GM21529 (cell line): ENCODE measurements around the gene LUC7L.
A peak's percentile ranks its signal among the peaks of the same experiment; 100 is the strongest.
"Not testable (repeated sequence)": the region's sequence is repeated elsewhere in the genome, so short reads cannot be mapped to it uniquely, and the experiment has no call there.

Source experiments
- ATAC-seq: cut with Tn5 transposase; IDR thresholded peaks from one replicate; pipeline ENCODE4 v1.9.1; 2021; ENCODE audit not compliant: unreplicated experiment

The LUC7L gene, protein sequence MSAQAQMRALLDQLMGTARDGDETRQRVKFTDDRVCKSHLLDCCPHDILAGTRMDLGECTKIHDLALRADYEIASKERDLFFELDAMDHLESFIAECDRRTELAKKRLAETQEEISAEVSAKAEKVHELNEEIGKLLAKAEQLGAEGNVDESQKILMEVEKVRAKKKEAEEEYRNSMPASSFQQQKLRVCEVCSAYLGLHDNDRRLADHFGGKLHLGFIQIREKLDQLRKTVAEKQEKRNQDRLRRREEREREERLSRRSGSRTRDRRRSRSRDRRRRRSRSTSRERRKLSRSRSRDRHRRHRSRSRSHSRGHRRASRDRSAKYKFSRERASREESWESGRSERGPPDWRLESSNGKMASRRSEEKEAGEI

DNA sequence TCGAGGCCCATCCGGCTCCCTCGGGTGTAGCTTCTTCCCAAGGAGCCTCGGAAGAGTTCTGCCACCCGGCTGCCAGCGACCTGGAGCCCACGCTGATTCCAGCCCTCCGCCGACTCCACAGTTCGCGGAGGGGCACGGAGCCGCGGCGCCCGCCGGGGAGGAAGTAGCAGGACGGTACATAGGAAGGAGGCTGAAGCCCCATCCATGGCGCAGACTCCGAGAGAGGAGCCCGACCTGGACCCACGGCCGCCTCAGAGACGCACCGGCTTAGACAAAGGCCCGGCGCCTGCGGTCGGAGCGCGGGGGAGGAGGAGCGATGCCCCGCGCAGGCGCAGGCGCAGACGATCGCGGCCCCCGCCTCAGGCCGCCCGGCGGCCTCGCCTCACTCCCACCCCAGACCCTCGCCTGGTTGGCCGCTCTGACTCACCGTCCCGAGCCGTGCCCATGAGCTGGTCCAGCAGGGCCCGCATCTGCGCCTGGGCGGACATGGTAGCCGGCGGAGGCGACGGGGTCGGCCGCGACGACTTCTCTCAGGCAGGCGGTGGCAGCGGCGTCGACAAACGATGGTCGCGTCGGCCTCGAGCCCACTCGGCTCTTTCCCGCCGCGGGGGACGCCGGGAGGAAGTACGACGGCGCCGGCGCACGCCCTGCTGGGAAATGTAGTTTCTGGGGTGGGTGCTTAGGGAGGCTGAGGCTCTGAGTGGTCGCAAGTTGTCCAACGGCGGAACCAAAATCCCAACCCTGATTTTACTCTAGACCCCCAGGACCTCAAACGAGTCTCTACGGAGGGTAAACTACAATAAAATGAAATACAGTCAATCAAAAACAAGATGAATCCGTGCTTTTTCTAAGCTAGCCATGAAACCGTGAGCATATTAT lies at the start of gene LUC7L:
Gene LUC7L (minus strand): TSS at position 598 of the 879 bp plus-strand sequence. CDS start 110 bp downstream, at position 488.
- ATAC-seq = peak; percentile 78

DNA sequence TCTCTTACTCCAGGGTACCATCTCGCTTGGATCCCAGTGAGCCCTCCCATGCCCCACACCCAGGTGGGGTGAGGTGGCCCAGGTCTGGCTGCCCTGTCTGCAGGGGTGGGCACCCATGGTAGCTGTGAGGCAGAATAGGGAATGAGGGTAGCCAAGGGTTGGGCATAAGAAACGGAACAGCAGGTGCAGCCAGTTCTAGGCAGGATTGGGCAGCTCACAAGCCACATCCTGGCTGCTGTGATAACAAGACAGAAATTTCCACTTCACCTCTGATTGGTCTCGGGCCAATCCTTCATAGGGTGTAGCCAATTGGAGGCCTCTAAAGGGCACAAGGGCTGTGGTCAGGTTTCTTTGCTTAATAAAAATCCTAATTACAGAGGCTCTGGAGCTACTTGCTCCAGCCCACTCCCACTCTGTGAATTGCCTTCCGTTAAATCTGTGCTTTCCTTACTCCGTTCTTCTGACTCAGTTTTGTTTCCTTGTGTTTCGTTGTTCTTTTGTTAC lies 49.7 kb upstream of the LUC7L start:
- no peak for ATAC-seq

DNA sequence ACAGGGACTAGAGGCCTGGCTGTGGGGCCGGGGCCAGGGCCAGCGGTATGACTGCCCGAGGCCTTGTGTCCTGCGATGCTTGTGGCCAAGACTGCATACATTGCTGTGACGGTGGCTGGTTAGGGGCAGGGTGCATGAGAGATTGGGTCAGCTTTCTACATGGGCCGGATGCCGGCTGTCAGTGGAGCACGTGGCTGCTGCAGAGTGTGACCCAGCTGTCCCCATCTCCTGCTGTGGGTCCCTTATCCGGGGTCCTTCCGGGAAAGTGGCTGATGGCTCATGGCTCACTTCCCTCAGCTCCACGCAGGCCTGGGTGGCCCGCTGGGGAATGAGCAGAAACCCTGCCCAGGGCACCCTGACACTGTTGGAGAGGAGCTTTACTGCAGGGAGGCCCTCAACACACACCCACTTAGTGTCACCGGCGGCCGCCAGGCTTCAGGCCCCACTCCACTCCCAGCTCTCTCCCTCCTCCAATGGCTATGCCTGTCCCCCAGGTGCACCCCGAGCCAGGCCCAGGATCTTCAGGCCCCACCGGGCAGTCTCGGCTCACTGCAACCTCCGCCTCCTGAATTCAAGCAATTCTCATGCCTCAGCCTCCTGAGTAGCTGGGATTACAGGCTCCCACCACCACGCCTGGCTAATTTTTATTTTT lies 47.3 kb upstream of the LUC7L start:
- no peak for ATAC-seq

DNA sequence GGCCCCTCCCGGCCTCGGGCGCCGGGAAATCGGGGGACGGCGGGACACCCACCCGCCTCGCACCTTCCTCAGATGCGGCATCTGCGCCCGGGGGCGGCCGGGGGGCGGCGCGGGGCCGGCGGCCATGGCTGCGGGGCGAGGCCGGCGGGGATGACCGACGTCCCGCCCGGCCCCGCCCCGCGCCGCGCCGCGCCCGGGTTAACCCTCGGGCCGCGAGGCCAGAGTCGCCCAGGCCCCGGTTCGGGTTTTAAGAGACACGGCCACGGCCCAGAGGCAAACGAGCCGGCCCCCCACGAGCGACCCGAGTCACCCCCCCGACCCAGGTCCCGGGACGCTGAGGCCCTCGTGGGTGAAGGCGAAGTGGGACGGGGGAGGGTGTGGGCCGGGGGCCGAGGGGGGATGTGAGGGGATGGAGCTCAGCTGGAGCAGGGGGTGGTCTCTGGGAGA lies 46.6 kb upstream of the LUC7L start, which contains the start of gene RGS11:
Gene RGS11 (minus strand): TSS at position 159 of the 447 bp plus-strand sequence. CDS start 33 bp downstream, at position 126.
- ATAC-seq = no peak

DNA sequence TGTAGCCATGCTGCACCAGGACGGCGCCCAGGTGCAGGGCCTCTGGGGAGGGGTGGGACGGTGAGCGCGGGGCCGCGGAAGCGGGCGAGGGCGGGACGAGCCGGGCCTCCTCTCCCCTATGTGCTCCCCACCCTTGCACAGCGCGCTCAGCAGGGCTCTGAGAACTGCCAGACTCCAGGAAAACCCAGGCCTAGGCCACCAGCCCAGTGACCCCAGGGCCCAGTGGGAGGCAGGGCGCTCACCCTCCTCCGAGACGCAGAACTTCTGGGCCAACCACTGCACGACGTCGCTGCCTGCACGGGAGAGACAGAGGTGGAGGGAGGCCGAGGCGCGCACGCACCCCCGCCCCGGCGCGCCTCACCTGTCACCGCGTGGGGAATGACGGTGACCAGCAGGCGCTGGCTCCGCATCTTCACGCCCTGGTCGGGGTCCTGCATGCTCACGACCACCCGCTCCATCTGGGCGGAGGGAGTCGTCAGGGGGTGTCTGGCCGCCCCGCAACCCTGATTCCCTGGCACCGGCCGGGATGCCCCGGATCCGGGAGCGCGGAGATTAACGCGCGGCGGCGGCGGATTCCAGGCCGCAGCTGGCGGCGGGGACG lies 45.9 kb upstream of the LUC7L start:
- ATAC-seq = no peak

DNA sequence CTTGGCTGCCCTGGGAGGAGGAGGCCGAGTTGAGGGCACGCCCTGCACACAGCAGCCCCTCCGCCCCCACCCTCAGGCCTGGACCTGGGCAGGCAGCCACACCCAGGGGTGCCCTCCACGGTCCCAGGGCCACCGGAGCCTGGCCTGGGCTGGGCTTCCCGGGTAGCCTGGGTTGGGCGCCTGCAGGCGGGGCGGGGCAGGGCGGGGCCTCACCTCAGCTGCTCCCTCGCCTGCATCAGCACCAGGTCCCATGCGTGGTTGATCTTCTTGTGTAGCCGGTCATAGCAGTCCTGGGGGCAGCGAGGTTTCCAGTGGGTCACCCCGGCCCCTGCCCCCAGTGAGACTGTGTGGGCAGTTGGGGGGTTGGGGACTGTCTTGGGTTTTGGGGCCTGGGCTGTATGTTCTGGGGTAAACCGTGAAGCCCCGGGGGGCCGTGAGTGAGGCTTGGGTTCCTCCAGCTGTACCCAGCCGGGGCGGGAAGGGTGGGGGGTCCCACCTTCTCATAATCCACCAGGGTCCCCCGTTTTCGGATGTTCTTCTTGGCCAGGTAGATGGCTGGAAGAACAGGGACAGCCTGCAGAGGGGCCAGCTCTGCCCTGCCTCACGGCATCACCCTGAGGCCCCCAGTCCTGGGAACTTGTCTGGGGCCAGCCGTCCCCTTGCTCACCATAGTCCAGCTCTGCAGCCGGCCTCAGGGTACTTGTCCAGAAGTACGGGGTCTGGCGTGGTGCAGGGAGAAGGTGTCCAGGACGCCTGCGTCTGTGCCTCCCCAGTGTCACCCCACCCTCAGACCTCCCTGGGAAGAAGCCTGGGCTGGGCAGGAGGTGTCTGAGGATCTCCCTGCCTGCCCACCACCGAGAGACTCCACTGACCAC lies 44.5 kb upstream of the LUC7L start:
- no peak for ATAC-seq

DNA sequence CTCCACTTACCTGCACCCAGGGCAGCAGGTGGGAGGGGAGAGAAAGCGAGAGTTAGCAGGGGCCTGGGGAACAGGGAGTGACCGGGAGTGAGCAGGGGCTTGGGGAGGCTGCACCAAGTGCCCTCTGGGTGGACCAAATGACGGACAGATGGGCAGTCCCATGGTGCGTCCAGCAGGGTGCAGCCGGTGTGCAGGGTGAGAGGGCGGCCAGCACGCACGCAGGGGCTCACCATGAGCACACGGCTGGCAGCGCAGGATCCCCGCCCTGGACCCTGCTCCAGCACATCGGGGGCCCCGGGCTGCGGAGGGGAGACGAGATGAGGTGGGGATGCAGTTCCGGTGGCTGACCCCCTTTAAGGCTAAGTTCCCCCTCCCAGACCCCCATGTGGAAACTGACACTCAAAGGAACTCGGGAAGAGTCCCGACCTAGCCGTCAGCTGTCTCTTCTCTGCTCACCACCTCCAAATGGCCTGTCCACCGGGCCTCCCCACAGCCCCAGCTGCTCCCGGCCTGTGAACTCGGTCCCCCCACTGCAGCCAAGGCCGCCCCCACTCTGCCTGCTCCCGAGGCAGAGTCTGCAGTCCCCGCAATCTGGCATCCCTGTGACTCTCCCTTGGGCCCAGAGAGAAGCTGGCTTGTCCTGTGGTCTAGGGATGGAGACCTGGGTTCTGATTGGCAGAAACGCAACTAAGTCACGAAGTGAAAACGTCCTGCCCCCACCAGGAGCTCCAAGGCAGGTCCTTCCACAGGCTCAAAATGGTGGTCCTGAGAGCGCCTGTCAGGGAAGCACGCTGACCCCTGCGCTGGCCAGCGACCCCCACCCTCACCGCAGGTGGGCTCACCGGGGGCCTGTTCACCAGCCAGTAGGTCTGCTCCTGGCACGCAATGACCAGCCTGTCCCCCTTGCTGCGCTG lies 43.6 kb upstream of the LUC7L start:
- ATAC-seq = no peak

DNA sequence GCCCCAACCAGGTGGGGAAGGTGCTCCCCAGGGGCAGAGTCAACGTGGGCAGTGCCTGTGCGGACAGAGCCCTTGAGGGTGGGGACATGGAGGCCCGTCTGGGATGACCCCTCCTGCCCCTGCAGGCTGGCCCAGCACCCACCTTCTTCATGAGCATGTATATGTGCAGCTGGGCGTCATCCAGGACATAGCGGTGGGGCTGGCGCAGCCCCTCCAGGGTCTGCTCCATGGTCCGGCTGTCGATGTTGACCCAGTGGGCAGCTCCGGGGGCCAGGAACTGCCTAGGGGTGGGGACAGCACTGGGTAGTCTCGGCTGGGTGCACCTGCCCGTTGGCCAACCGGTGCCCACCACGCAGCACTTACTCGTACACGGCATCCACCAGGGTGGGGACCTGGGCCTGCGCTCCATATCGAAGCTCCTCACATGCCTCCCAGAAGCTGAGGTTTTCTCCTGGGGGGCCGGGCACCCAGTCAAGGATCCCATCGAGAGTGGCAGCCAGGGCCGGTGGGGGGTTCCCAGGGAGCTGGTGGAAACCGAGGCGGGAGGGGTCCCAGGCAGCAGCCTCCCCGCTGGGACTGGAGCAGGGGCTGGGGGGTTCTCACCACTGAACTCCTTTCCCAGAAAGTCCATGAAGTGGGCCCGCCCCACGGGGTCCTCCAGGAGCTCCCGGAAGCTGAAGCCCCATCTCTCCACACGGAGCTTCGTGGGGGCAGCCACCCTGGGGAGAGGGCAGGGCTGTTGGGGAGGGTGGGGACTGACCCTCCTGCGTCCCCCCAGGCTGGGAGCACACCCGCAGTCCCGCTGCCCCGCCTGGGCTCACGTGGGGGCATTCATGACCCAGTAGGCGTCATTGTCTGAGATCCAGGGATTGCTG lies 41.4 kb upstream of the LUC7L start:
- no peak for ATAC-seq

DNA sequence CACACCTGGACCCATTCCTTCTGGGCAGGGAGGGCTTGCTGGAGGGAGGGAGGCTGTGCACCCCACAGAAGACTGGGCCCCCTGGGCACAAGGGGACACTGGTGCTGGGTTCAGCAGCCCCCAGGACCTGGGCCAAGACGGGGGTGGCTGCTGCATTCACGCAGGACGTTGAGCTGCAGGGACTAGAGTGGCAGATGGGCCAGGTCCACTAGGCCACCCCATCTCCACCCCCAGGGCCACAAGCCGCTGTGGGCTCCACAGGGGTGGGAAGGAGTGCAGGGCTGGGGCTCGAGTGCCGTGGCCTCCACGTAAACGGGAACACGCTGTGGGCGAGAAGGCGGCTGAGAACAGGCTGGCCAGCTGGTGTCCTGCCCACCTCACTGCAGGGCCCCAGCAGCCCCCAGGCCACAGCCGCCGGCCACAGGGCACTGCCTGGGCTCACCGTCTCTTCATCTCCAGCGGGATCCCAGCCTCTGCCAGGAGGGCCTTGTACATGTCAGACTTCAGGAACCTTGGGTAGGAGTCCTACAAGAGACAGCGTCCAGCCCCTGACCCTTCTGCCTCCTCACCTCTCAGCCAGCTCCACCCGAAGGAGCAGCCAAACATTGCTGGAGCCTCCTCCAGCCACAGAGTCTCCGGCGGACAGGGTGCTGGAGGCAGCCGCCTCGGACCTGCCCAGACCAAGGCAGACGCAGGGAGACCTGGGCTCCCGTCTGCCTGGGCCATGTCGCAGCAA lies 40.0 kb upstream of the LUC7L start:
- no peak for ATAC-seq

DNA sequence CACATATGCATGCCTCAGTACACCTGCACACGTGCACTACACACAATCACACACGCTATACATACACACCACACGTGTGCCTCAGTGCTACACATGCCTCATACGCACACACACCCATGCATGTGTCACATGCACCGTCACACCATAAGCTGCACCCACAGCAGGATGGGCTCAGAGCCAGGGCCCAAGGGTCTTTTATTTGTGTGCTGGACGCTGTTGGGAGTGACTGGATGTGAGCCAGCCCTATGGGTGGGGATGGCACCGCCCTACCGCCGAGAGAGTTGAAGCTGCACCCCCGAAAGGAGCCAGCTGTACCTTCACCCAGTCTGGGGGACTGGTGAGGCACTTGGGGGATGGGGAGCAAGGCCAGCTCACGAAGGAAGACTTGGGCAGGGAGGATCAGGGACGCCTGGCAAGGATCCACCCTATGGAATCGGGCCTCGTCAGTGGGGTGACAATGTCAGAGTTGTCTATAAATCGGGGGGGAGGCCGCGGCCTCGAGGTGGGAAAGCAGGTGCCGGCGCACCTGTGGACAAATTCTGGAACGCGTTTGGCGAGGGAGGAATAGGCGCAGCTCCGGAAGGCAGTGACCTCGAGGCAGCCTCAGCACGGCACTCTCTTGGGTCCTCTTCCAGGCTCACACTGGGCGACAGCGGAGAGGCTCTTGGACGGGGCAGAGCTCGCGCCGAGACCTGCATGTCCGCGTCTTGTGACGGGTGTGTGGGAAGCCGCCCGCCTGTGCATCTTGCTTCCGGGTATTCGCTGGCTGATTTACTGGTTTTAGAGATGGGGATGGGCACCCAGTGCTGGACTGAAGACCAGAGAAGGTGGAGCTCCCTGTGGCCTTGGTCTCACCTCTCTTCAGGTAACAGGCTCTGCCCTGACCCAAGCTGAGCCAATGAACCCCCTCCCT lies 39.1 kb upstream of the LUC7L start:
- no peak for ATAC-seq

DNA sequence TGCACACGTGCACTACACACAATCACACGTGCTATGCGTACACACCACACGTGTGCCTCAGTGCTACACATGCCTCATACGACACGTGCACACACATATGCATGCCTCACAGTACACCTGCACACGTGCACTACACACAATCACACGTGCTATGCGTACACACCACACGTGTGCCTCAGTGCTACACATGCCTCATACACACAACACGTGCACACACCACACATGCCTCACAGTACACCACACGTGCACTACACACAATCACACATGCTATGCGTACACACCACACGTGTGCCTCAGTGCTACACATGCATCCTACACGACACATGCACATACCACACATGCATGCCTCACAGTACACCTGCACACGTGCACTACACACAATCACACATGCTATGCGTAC lies 38.3 kb upstream of the LUC7L start:
- not testable (repeated sequence) for ATAC-seq

DNA sequence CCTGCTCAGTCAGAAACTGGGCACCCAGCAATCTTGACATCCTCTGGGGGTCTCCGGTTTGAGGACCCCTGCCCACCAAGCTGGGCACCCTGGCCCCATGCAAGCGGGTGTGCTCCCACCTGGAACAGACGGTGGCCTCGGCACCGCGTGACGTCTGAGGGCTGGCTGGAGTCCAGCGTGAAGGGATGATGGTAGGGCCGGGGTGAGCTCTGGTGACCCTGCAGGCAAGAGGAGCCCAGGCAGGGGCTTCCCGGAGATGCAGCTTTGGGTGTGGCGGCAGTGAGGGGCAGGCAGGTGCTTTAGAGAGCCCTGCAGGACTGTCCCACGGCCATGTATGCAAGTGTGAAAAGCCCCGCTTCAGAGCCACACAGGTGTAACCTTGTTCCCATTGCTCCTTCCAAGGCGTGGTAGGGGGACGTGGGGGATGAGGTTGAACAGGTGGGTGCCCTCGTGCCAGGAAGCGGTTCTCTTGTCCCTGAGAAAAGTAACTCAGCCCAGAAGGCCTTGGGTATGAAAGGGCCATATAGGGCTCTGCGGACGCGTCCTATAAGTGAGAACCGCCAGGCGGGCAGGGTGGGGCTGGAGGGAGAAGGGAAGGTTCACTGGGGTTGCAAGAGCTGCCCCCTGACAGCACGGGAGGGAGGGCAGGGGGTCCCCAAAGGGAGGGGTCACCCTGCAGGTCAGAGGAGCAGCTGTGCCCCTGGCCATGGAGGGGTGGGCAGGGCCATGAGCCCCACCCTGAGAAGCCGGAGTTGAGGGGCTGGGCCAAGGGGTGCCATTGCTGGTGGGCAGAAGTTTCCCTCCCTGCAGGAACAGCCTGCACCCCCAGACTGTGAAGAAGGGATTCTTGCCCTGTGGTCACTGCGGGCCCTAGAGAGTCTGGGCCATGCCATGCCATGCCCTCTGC lies 37.3 kb upstream of the LUC7L start:
- no peak for ATAC-seq

DNA sequence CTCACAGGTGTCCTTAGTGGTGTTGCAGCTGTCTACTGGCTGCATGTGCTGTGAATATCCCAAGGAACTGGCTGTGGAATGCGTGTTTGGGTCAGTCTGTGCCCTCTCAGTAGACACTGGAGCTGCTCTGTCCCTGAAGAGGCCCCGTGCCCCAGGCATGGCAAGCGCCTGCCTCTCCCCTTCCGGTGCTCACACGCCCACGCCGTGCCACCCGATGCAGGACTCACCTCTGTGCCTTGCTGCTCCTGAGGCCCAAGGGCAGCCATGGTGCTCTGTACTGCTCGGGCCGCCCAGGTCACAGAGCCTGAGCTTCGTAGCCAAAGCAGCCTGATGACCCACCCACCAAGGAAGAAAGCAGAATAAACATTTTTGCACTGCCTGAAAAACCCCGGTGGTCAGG lies 36.5 kb upstream of the LUC7L start:
- no peak for ATAC-seq

DNA sequence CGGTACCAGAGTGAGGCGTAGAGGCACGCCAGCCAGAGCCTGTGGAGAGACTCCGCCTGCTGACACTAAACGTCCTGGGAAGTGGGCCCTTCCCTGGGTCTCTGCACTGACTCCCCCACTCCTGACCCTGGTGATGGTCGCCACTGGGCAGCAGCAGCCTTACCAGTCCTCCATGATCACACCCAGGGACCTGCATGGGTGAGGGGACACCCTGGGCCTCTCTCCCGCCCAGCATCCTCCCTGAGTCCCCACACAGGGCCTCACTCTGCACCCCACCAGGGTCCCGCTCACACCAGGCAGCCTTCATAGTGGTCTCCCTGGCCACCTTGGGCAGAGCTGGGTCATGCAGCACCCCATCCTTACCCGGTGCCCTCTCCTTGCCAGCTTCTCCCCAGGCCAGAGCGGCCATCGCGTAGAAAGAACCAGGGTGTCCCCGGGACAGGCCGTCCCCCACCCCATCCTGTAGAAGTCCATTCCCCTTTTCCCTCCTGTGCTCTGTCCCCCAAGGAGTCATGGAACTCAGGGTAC lies 35.8 kb upstream of the LUC7L start:
- no peak for ATAC-seq

DNA sequence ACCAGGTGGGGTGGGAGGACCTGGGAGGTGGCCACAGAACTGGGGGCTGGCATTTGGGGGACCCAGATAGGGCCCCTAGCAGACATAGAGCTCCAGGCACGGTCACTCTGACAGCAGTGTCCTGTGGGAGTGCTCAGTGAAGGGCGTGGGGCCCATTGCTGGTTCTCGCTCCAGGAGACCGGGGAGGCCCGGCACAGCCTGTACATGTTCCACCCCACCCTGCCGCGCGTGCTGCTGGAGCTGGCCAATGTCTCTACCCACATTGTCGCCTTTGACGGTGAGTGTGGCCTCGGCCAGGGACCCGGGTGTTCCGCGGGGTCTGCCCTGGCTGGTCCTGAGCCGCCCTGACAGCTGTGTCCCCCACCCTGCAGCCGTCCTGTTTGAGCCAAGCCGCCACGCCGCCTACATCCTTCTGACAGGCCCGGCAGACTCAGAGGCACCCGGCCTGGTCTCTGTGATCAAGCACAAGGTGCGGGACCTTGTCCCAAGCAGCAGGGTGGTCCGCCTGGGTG lies 35.2 kb upstream of the LUC7L start:
- ATAC-seq = no peak
